Tibial nerve (tissue), 4 donors: ENCODE data around the gene ERC2. TPM values are rescaled to one million over a fixed set of nuclear protein-coding genes. Genes with fewer than 3 reads are reported as not detected.

Source experiments
- DNase-seq, 2 donors: peaks; one replicate each; pipeline ENCODE4 v3.0.0-alpha.2; 2019; ENCODE audit warnings: low spot score in 2 of 2
- H3K27ac ChIP-seq, 4 donors: fragments of 200-600 bp; sonication (generic) in 3 of 4; one replicate each; pipeline ENCODE4 v1.5.1; 2017 to 2019; ENCODE audit warnings: mild to moderate bottlenecking in 1 of 4
- H3K27me3 ChIP-seq, 2 donors: fragments of 200-600 bp; sonication (generic) in 1 of 2; one replicate each; pipeline versions ENCODE4 v1.5.1 to v1.6.0; 2017 to 2019
- H3K36me3 ChIP-seq, 3 donors: fragments of 200-600 bp; sonication (generic); one replicate each; pipeline ENCODE4 v1.5.1; 2018 to 2019
- H3K4me1 ChIP-seq, 4 donors: fragments of 200-600 bp; sonication (generic) in 3 of 4; one replicate each; pipeline ENCODE4 v1.5.1; 2017 to 2019
- H3K4me3 ChIP-seq, 4 donors: fragments of 200-600 bp; sonication (generic) in 3 of 4; one replicate each; pipeline ENCODE4 v1.5.1; 2017 to 2019; ENCODE audit warnings: mild to moderate bottlenecking in 1 of 4, moderate library complexity in 1 of 4
- H3K9me3 ChIP-seq, 4 donors: fragments of 200-600 bp; sonication (generic) in 3 of 4; one replicate each; pipeline ENCODE4 v1.5.1; 2017 to 2019
- CTCF ChIP-seq, 5 experiments: fragments of 200-600 bp in 3 of 5; fragments of 450-650 bp in 2 of 5; sonication (generic) in 3 of 5; IDR thresholded peaks; one replicate each; pipeline ENCODE4 v1.5.1; 2016 to 2019; ENCODE audit warnings: antibody characterized with exemption in 5 of 5, mild to moderate bottlenecking in 3 of 5, moderate library complexity in 2 of 5
- EP300 ChIP-seq, 2 donors: sonication (generic); formaldehyde crosslinking; IDR thresholded peaks; one replicate each; pipeline ENCODE4 v1.6.1; 2017; ENCODE audit warnings: antibody characterized with exemption in 2 of 2, mild to moderate bottlenecking in 1 of 2
- POLR2A ChIP-seq, 2 donors: fragments of 450-650 bp; IDR thresholded peaks; one replicate each; pipeline ENCODE4 v1.6.1; 2017; ENCODE audit warnings: antibody characterized with exemption in 2 of 2, mild to moderate bottlenecking in 2 of 2, moderate library complexity in 2 of 2
- WGBS, 2 donors: methylation state at CpG; one replicate each; pipeline ENCODE4 v1.1.5; 2018; 5-methylcytosine and 5-hydroxymethylcytosine counted together
- total RNA-seq, 4 donors: library from RNA; depleted of rRNA; stranded (reverse); fragments of >200 nt; gene quantifications; one replicate each; pipeline ENCODE4 v1.1.0, GENCODE V29; 2016

Gene ERC2
- total RNA-seq, 4 donors from 2014 or later = 0.84 to 0.98 (median 0.90) TPM; not detected in 1

GRCh38 chr3:55719508-55719907, 748.8 kb downstream of the ERC2 start:
- H3K9me3 ChIP-seq = no peaks in the 10 kb centered on the region
- TF ChIP-seq EP300 (IDR thresholded peaks at IDR 0.05) (no peak), POLR2A (IDR thresholded peaks at IDR 0.05) (no peak), CTCF (IDR thresholded peaks at IDR 0.05) (no peak)
- peaks cover 0 to 22% (median 3%) of the 10 kb centered on the region in 4 donors for H3K4me1 ChIP-seq
- no peak overlapping the region for H3K4me3 ChIP-seq
- no peaks in the 10 kb centered on the region for H3K36me3 ChIP-seq
- H3K27me3 ChIP-seq = no peaks in the 10 kb centered on the region
- no peak for DNase-seq
- H3K27ac ChIP-seq = no peak overlapping the region

GRCh38 chr3:55719006-55719405, 749.3 kb downstream of the ERC2 start:
- Histone ChIP-seq H3K36me3 (no peaks in the 10 kb centered on the region), H3K27ac (no peak overlapping the region), H3K9me3 (no peaks in the 10 kb centered on the region), H3K4me3 (no peak overlapping the region), H3K4me1 (peaks cover 0 to 22% (median 3%) of the 10 kb centered on the region in 4 donors), H3K27me3 (no peaks in the 10 kb centered on the region)
- WGBS, 2 donors = 25 to 28% methylated on average over 3 of the region's 3 CpGs
- TF ChIP-seq CTCF (IDR thresholded peaks at IDR 0.05) (no peak), POLR2A (IDR thresholded peaks at IDR 0.05) (no peak), EP300 (IDR thresholded peaks at IDR 0.05) (no peak)
- no peak for DNase-seq

GRCh38 chr3:55718521-55718921, 749.7 kb downstream of the ERC2 start:
- H3K27me3 ChIP-seq = no peaks in the 10 kb centered on the region
- no peak for TF ChIP-seq POLR2A (IDR thresholded peaks at IDR 0.05)
- TF ChIP-seq EP300 (IDR thresholded peaks at IDR 0.05) = no peak
- TF ChIP-seq CTCF (IDR thresholded peaks at IDR 0.05) = no peak
- peaks cover 0 to 22% (median 3%) of the 10 kb centered on the region in 4 donors for H3K4me1 ChIP-seq
- DNase-seq = no peak
- H3K4me3 ChIP-seq = no peak overlapping the region
- no peaks in the 10 kb centered on the region for H3K9me3 ChIP-seq
- no peaks in the 10 kb centered on the region for H3K36me3 ChIP-seq
- H3K27ac ChIP-seq = no peak overlapping the region
- 8 to 22% methylated on average over 1 of the region's 1 CpG for WGBS, 2 donors

GRCh38 chr3:55718074-55718473, 750.2 kb downstream of the ERC2 start:
- Histone ChIP-seq H3K27me3 (no peaks in the 10 kb centered on the region), H3K36me3 (no peaks in the 10 kb centered on the region), H3K27ac (no peak overlapping the region), H3K4me3 (no peak overlapping the region), H3K9me3 (no peaks in the 10 kb centered on the region), H3K4me1 (peaks cover 0 to 22% (median 3%) of the 10 kb centered on the region in 4 donors)
- no peak for DNase-seq
- TF ChIP-seq CTCF (IDR thresholded peaks at IDR 0.05) (no peak), EP300 (IDR thresholded peaks at IDR 0.05) (no peak), POLR2A (IDR thresholded peaks at IDR 0.05) (no peak)
- WGBS, 2 donors = 62 to 63% methylated on average over 4 of the region's 4 CpGs

- no peak for DNase-seq
- H3K4me1 ChIP-seq = peaks cover 0 to 22% (median 3%) of the 10 kb centered on the region in 4 donors
- no peak overlapping the region for H3K4me3 ChIP-seq
- no peaks in the 10 kb centered on the region for H3K27me3 ChIP-seq
- H3K27ac ChIP-seq = no peak overlapping the region
- no peaks in the 10 kb centered on the region for H3K9me3 ChIP-seq
- TF ChIP-seq CTCF (IDR thresholded peaks at IDR 0.05) = no peak
- TF ChIP-seq POLR2A (IDR thresholded peaks at IDR 0.05) = no peak
- TF ChIP-seq EP300 (IDR thresholded peaks at IDR 0.05) = no peak
- H3K36me3 ChIP-seq = no peaks in the 10 kb centered on the region
- 62 to 69% methylated on average over 5 of the region's 5 CpGs for WGBS, 2 donors
These were observed 750.8 kb downstream of the ERC2 start for GRCh38 chr3:55717481-55717880.
